ENCODE results near the gene MDK.
"Not testable (repeated sequence)": the region's sequence is repeated elsewhere in the genome, so short reads cannot be mapped to it uniquely, and the experiment has no call there.

GRCh38 chr11:46371262-46371661, 10.2 kb upstream of the MDK start:
- TF ChIP-seq CTCF (conservative IDR thresholded peaks at IDR 0.05; ENCODE audit: low read depth in 2 of 2); POLR2AphosphoS5 (IDR thresholded peaks at IDR 0.05; ENCODE audit: low read depth): not testable (repeated sequence)

Measured in GM23338 (cell line).